ENCODE results near the gene IL3. TPM values are rescaled to one million over a fixed set of nuclear protein-coding genes. Genes with fewer than 3 reads are reported as not detected.

The IL3 gene
- total RNA-seq, 6 experiments from 2014 or later: not detected

GRCh38 chr5:132102101-132102701 is 41.7 kb downstream of the IL3 start:
- Mint-ChIP-seq H3K27ac (peak overlapping the region; percentile 97), H3K27me3 (ENCODE audit: insufficient read depth) (no peaks in the 10 kb centered on the region), H3K4me1 (ENCODE audit: low read depth) (peaks cover 64% of the 10 kb centered on the region), H3K4me3 (no peak overlapping the region), H3K9me3 (no peaks in the 10 kb centered on the region), H3K36me3 (ENCODE audit: low read depth) (no peaks in the 10 kb centered on the region)
- no peak for DNase-seq
- TF ChIP-seq, protein P1, sequence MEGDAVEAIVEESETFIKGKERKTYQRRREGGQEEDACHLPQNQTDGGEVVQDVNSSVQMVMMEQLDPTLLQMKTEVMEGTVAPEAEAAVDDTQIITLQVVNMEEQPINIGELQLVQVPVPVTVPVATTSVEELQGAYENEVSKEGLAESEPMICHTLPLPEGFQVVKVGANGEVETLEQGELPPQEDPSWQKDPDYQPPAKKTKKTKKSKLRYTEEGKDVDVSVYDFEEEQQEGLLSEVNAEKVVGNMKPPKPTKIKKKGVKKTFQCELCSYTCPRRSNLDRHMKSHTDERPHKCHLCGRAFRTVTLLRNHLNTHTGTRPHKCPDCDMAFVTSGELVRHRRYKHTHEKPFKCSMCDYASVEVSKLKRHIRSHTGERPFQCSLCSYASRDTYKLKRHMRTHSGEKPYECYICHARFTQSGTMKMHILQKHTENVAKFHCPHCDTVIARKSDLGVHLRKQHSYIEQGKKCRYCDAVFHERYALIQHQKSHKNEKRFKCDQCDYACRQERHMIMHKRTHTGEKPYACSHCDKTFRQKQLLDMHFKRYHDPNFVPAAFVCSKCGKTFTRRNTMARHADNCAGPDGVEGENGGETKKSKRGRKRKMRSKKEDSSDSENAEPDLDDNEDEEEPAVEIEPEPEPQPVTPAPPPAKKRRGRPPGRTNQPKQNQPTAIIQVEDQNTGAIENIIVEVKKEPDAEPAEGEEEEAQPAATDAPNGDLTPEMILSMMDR (IDR thresholded peaks at IDR 0.05): no peak

- H3K4me1 Mint-ChIP-seq (ENCODE audit: low read depth): peaks cover 56% of the 10 kb centered on the region
- no peak overlapping the region for H3K4me3 Mint-ChIP-seq
Measured at GRCh38 chr5:132102944-132103331, 42.5 kb downstream of the IL3 start.

DNA sequence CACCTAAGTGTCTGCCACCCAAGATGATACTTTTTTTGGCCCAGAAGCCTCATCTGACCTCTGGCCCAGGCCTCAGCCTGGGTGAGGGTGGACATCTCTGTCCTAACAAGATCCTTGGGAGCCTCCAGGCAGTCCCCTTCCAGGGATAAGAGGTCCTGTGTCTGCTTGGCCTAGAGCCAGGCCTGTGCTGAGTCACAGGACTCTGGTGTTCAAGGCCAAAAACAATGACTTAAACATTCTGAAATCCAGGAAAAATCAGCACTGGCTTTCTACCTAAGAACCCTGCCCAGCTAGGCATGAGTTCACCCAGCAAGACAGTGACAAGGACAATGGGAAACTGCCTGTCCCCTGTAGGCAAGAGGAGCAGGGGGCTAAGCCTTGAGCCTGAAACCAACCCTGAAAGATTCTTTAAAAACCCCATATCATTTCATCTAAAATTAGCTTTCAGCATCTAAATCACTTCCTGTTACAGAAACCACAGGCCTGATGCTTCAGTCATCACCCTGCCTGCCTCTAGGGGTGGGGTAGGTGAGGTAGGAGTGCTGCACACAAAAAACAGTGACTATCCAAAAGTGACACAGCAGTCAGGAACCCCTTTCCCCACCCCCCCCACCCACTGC is 43.0 kb downstream of the IL3 start:
- TF ChIP-seq, protein P1 (IDR thresholded peaks at IDR 0.05): peak; percentile 54
- no peaks in the 10 kb centered on the region for H3K36me3 Mint-ChIP-seq (ENCODE audit: low read depth)
- H3K4me3 Mint-ChIP-seq: peak overlapping the region; percentile 46; the same call in 1 of the 2 replicates
- peak; percentile 91 for DNase-seq
- peaks cover 51% of the 10 kb centered on the region for H3K4me1 Mint-ChIP-seq (ENCODE audit: low read depth)
- H3K9me3 Mint-ChIP-seq: no peaks in the 10 kb centered on the region
- peak overlapping the region; percentile 97 for H3K27ac Mint-ChIP-seq
- no peaks in the 10 kb centered on the region for H3K27me3 Mint-ChIP-seq (ENCODE audit: insufficient read depth)

More at GRCh38 chr5:132102944-132103331, 42.5 kb downstream of the IL3 start:
- Mint-ChIP-seq H3K27me3 (ENCODE audit: insufficient read depth) (no peaks in the 10 kb centered on the region), H3K36me3 (ENCODE audit: low read depth) (no peaks in the 10 kb centered on the region), H3K9me3 (no peaks in the 10 kb centered on the region), H3K27ac (peak overlapping the region; percentile 97)
- TF ChIP-seq, protein P1 (IDR thresholded peaks at IDR 0.05): no peak
- no peak for DNase-seq

GRCh38 chr5:132103969-132104391 is 43.5 kb downstream of the IL3 start:
- Mint-ChIP-seq H3K4me1 (ENCODE audit: low read depth) (peaks cover 46% of the 10 kb centered on the region), H3K36me3 (ENCODE audit: low read depth) (no peaks in the 10 kb centered on the region), H3K9me3 (no peaks in the 10 kb centered on the region), H3K4me3 (peak overlapping the region; percentile 46), H3K27me3 (ENCODE audit: insufficient read depth) (no peaks in the 10 kb centered on the region), H3K27ac (peak overlapping the region; percentile 97)
- TF ChIP-seq, protein P1 (IDR thresholded peaks at IDR 0.05): no peak; the same call in 1 of the 2 replicates
- no peak for DNase-seq

GRCh38 chr5:132104556-132104955 is 44.1 kb downstream of the IL3 start:
- TF ChIP-seq, protein P1 (IDR thresholded peaks at IDR 0.05): no peak
- peaks cover 40% of the 10 kb centered on the region for H3K4me1 Mint-ChIP-seq (ENCODE audit: low read depth)
- H3K27ac Mint-ChIP-seq: peak overlapping the region; percentile 97
- H3K4me3 Mint-ChIP-seq: no peak overlapping the region
- peak; percentile 51 for DNase-seq
- H3K27me3 Mint-ChIP-seq (ENCODE audit: insufficient read depth): no peaks in the 10 kb centered on the region
- H3K9me3 Mint-ChIP-seq: no peaks in the 10 kb centered on the region
- H3K36me3 Mint-ChIP-seq (ENCODE audit: low read depth): no peaks in the 10 kb centered on the region

Data from HFFc6 (cell line).